Hepatocyte (in vitro differentiated cells): ENCODE measurements around the gene FBXW5. TPM values are rescaled to one million over a fixed set of nuclear protein-coding genes. Genes with fewer than 3 reads are reported as not detected.

ENCODE experiments used
- DNase-seq: peaks from one replicate; pipeline ENCODE4 v3.0.0-alpha.2; 2016; ENCODE audit warnings: low spot score
- H2AFZ ChIP-seq: fragments of 200-600 bp; sonication (generic); 2 replicates; pipeline ENCODE4 v1.6.0; 2016; ENCODE audit warnings: antibody characterized with exemption, mild to moderate bottlenecking
- H3K27ac ChIP-seq: fragments of 200-600 bp; sonication (generic); 2 replicates; pipeline ENCODE4 v1.5.1; 2016; ENCODE audit warnings: mild to moderate bottlenecking
- H3K27me3 ChIP-seq: fragments of 200-600 bp; sonication (generic); 2 replicates; pipeline ENCODE4 v1.6.1; 2016
- H3K36me3 ChIP-seq: fragments of 200-600 bp; sonication (generic); replicated peaks from 2 replicates; pipeline ENCODE4 v1.5.1; 2016; ENCODE audit warnings: low read depth; ENCODE audit not compliant: insufficient read depth
- H3K4me1 ChIP-seq: fragments of 200-600 bp; sonication (generic); 2 replicates; pipeline ENCODE4 v1.5.1; 2016; ENCODE audit warnings: mild to moderate bottlenecking, moderate library complexity; ENCODE audit not compliant: insufficient read depth
- H3K4me2 ChIP-seq: fragments of 200-600 bp; sonication (generic); 2 replicates; pipeline ENCODE4 v1.6.0; 2016
- H3K4me3 ChIP-seq: fragments of 200-600 bp; sonication (generic); 2 replicates; pipeline ENCODE4 v1.5.1; 2016; ENCODE audit warnings: mild to moderate bottlenecking
- H3K79me2 ChIP-seq: fragments of 200-600 bp; sonication (generic); 2 replicates; pipeline ENCODE4 v1.6.0; 2017; ENCODE audit warnings: mild to moderate bottlenecking
- H3K9me2 ChIP-seq: fragments of 200-600 bp; sonication (generic); replicated peaks from 2 replicates; pipeline ENCODE4 v1.6.0; 2017; ENCODE audit warnings: mild to moderate bottlenecking; ENCODE audit not compliant: insufficient read depth
- H3K9me3 ChIP-seq: fragments of 200-600 bp; sonication (generic); 2 replicates; pipeline ENCODE4 v1.5.1; 2016; ENCODE audit warnings: low read depth, mild to moderate bottlenecking
- H4K20me1 ChIP-seq: fragments of 200-600 bp; sonication (generic); 2 replicates; pipeline ENCODE4 v1.6.0; 2016; ENCODE audit warnings: mild to moderate bottlenecking; ENCODE audit not compliant: insufficient read depth, poor library complexity, severe bottlenecking
- EZH2 ChIP-seq: fragments of 200-600 bp; sonication (generic); IDR thresholded peaks from 2 replicates; pipeline ENCODE4 v1.6.1; 2016; ENCODE audit warnings: antibody characterized with exemption, mild to moderate bottlenecking, borderline replicate concordance
- EZH2phosphoT487 ChIP-seq: fragments of 200-600 bp; sonication (generic); IDR thresholded peaks from one replicate; pipeline ENCODE4 v1.6.1; 2018; ENCODE audit warnings: antibody characterized with exemption, mild to moderate bottlenecking, low read depth, moderate library complexity; ENCODE audit not compliant: unreplicated experiment, severe bottlenecking
- WGBS: methylation state at CpG from one replicate; pipeline ENCODE4 v1.1.6; 2016; ENCODE audit warnings: low lambda C conversion rate; ENCODE audit errors: missing lambda C conversion rate; 5-methylcytosine and 5-hydroxymethylcytosine counted together
- polyA plus RNA-seq: library from polyadenylated mRNA; unstranded; fragments of >200 nt; fragmentation: Nextera tagmentation; extraction: Ambion mirVana; gene quantifications from 2 replicates; pipeline ENCODE4 v1.2.1, GENCODE V29; 2016
- total RNA-seq: library from RNA; depleted of rRNA; stranded (reverse); fragments of >200 nt; gene quantifications from 2 replicates; pipeline ENCODE4 v1.2.3, GENCODE V29; 2014
- TF ChIP-seq, protein P1 (sequence below): fragments of 200-600 bp; sonication (generic); IDR thresholded peaks from 2 replicates; pipeline ENCODE4 v1.5.1; 2016; ENCODE audit warnings: antibody characterized with exemption, mild to moderate bottlenecking; ENCODE audit not compliant: poor library complexity

Gene FBXW5
- total and polyA plus RNA-seq, 2 experiments from 2014 or later = 141 to 172 TPM

DNA sequence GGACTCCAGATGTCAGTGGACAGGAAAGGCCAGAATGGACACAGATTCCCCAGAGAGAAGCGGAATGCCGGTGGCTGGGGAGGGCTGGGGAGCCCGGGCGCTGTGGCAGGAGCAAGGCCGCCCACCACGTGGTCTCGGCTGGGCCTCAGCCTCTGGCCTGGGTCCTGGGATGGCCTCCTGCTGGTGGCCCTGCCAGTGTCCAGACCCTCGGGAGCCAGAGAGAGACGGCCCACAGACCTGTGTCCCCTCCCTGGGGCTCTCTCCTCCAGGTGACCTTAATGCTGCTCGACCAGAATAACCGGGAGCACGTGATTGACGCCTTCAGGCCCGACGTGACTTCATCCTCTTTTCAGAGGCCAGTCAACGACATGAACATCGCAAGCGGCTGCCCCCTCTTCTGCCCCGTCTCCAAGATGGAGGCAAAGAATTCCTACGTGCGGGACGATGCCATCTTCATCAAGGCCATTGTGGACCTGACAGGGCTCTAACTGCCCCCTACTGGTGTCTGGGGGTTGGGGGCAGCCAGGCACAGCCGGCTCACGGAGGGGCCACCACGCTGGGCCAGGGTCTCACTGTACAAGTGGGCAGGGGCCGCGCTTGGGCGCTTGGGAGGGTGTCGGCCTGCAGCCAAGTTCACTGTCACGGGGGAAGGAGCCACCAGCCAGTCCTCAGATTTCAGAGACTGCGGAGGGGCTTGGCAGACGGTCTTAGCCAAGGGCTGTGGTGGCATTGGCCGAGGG, 19.0 kb downstream of the FBXW5 start:
- WGBS = 85% methylated on average over 33 of the region's 33 CpGs
- no peaks in the 10 kb centered on the region for H3K4me1 ChIP-seq
- H3K27ac ChIP-seq = no peak overlapping the region
- no peaks in the 10 kb centered on the region for H3K36me3 ChIP-seq
- H4K20me1 ChIP-seq = no peaks in the 10 kb centered on the region
- DNase-seq = peak; percentile 5
- H2AFZ ChIP-seq = no peak overlapping the region
- TF ChIP-seq, protein P1, sequence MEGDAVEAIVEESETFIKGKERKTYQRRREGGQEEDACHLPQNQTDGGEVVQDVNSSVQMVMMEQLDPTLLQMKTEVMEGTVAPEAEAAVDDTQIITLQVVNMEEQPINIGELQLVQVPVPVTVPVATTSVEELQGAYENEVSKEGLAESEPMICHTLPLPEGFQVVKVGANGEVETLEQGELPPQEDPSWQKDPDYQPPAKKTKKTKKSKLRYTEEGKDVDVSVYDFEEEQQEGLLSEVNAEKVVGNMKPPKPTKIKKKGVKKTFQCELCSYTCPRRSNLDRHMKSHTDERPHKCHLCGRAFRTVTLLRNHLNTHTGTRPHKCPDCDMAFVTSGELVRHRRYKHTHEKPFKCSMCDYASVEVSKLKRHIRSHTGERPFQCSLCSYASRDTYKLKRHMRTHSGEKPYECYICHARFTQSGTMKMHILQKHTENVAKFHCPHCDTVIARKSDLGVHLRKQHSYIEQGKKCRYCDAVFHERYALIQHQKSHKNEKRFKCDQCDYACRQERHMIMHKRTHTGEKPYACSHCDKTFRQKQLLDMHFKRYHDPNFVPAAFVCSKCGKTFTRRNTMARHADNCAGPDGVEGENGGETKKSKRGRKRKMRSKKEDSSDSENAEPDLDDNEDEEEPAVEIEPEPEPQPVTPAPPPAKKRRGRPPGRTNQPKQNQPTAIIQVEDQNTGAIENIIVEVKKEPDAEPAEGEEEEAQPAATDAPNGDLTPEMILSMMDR = no peak
- no peak for TF ChIP-seq EZH2phosphoT487
- no peak for TF ChIP-seq EZH2
- H3K79me2 ChIP-seq = no peaks in the 10 kb centered on the region
- no peak overlapping the region for H3K4me2 ChIP-seq
- H3K4me3 ChIP-seq = no peak overlapping the region
- H3K9me3 ChIP-seq = no peaks in the 10 kb centered on the region
- no peaks in the 10 kb centered on the region for H3K27me3 ChIP-seq
- H3K9me2 ChIP-seq = no peaks in the 10 kb centered on the region

DNA sequence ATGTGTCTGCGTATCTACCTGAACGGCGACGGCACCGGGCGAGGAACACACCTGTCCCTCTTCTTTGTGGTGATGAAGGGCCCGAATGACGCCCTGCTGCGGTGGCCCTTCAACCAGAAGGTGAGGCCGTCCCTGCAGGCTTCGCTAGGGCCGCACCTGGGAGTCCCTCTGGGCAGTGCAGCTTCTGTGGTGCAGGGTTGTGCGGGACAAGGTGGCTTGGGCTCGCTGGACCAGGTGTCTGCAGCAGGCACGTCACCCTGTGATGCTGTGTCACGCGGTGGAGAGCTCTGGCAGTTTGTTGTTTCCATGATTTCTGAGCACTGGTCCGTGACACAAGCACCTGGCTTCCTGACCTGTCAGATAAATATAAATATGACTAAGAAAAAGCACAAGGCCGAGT, 20.7 kb downstream of the FBXW5 start:
- 96% methylated on average over 19 of the region's 19 CpGs for WGBS

DNA sequence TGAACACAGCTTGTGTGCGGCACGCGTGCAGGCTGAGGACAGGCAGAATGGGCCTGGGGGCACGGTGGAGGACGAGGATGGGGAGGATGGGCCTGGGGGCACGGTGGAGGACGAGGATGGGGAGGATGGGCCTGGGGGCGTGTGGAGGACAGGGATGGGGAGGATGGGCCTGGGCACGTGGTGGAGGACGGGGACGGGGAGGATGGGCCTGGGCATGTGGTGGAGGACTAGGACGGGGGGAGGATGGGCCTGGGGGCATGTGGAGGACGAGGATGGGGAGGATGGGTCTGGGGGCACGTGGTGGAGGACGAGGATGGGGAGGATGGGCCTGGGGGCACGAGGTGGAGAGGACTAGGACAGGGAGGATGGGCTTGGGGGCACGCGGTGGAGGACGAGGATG, 22.0 kb downstream of the FBXW5 start:
- Histone ChIP-seq H3K9me2 (no peaks in the 10 kb centered on the region), H3K79me2 (no peaks in the 10 kb centered on the region), H3K4me1 (no peaks in the 10 kb centered on the region), H3K27ac (no peak overlapping the region), H3K27me3 (no peaks in the 10 kb centered on the region), H3K9me3 (no peaks in the 10 kb centered on the region), H3K4me2 (no peak overlapping the region), H2AFZ (no peak overlapping the region), H3K36me3 (no peaks in the 10 kb centered on the region), H4K20me1 (no peaks in the 10 kb centered on the region), H3K4me3 (no peak overlapping the region)
- DNase-seq = no peak
- TF ChIP-seq EZH2 = no peak
- TF ChIP-seq, protein P1 = no peak
- WGBS = 79% methylated on average over 8 of the region's 19 CpGs

More for the DNA sequence above, 20.7 kb downstream of the FBXW5 start:
- Histone ChIP-seq H4K20me1 (no peaks in the 10 kb centered on the region), H3K4me3 (no peak overlapping the region), H3K36me3 (no peaks in the 10 kb centered on the region), H3K79me2 (no peaks in the 10 kb centered on the region), H3K4me2 (no peak overlapping the region), H3K27me3 (no peaks in the 10 kb centered on the region), H3K27ac (no peak overlapping the region), H3K9me2 (no peaks in the 10 kb centered on the region), H3K4me1 (no peaks in the 10 kb centered on the region), H2AFZ (no peak overlapping the region), H3K9me3 (no peaks in the 10 kb centered on the region)
- no peak for DNase-seq
- TF ChIP-seq, protein P1 = no peak
- TF ChIP-seq EZH2 (no peak), EZH2phosphoT487 (no peak)

DNA sequence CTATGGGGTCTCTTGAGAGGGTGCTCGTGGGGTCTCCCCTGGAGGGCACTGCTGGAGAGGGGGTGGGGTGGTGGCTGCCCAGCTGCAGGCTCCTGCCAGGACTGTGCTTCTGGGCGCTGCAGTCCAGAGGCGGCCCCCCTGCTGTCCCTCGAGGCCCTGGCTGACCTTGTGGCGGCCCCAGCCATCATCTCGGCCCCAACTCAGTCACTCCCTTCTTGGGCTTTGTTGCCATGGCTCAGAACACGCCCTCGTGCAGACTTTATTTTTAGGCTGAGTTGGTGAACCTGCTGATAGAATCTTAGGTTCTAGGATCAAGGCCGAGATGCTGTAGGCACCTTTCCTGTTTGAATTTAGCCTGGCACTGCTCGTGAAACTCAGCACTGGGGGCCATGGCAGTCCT, 22.8 kb downstream of the FBXW5 start:
- Histone ChIP-seq H3K4me3 (no peak overlapping the region), H4K20me1 (no peaks in the 10 kb centered on the region), H3K9me3 (no peaks in the 10 kb centered on the region), H3K36me3 (no peaks in the 10 kb centered on the region), H3K9me2 (no peaks in the 10 kb centered on the region), H2AFZ (no peak overlapping the region), H3K4me1 (no peaks in the 10 kb centered on the region), H3K79me2 (no peaks in the 10 kb centered on the region), H3K4me2 (no peak overlapping the region), H3K27ac (no peak overlapping the region), H3K27me3 (no peaks in the 10 kb centered on the region)
- no peak for TF ChIP-seq EZH2
- no peak for TF ChIP-seq EZH2phosphoT487
- TF ChIP-seq, protein P1 = no peak
- WGBS = 93% methylated on average over 10 of the region's 10 CpGs
- DNase-seq = no peak
